Stimulated activated memory B cell treated with anti-CD40 and anti-IgM and Interleukin-4, amounts not matched to agents 10 μg/mL and 1 μg/mL and 100 μg/mL, for 72 hours (primary cell): ENCODE results near the gene SPO11.
"Not testable (repeated sequence)": the region's sequence is repeated elsewhere in the genome, so short reads cannot be mapped to it uniquely, and the experiment has no call there.

ENCODE experiments used
- ATAC-seq: fragments of 150-1000 bp; cut with Tn5 transposase; 2 replicates; pipeline ENCODE4 v1.10.0; 2021
- H3K27ac Mint-ChIP-seq: one replicate; pipeline ENCODE4 v1.8.0; 2022; ENCODE audit warnings: mild to moderate bottlenecking, mixed read lengths
- H3K27me3 Mint-ChIP-seq: one replicate; pipeline ENCODE4 v1.8.0; 2022; ENCODE audit warnings: mixed read lengths
- H3K36me3 Mint-ChIP-seq: one replicate; pipeline ENCODE4 v1.8.0; 2022; ENCODE audit warnings: mixed read lengths
- H3K4me1 Mint-ChIP-seq: one replicate; pipeline ENCODE4 v1.8.0; 2022; ENCODE audit warnings: mixed read lengths
- H3K4me3 Mint-ChIP-seq: one replicate; pipeline ENCODE4 v1.8.0; 2022; ENCODE audit warnings: mild to moderate bottlenecking, moderate library complexity, mixed read lengths
- H3K9me3 Mint-ChIP-seq: one replicate; pipeline ENCODE4 v1.8.0; 2022; ENCODE audit warnings: mixed read lengths

The SPO11 gene

GRCh38 chr20:57347393-57347792, 17.8 kb downstream of the SPO11 start:
- Mint-ChIP-seq H3K27me3 (peaks cover 8% of the 10 kb centered on the region), H3K4me1 (peaks cover 9% of the 10 kb centered on the region), H3K4me3 (no peak overlapping the region), H3K36me3 (no peaks in the 10 kb centered on the region), H3K27ac (no peak overlapping the region), H3K9me3 (no peaks in the 10 kb centered on the region)
- no peak for ATAC-seq

DNA sequence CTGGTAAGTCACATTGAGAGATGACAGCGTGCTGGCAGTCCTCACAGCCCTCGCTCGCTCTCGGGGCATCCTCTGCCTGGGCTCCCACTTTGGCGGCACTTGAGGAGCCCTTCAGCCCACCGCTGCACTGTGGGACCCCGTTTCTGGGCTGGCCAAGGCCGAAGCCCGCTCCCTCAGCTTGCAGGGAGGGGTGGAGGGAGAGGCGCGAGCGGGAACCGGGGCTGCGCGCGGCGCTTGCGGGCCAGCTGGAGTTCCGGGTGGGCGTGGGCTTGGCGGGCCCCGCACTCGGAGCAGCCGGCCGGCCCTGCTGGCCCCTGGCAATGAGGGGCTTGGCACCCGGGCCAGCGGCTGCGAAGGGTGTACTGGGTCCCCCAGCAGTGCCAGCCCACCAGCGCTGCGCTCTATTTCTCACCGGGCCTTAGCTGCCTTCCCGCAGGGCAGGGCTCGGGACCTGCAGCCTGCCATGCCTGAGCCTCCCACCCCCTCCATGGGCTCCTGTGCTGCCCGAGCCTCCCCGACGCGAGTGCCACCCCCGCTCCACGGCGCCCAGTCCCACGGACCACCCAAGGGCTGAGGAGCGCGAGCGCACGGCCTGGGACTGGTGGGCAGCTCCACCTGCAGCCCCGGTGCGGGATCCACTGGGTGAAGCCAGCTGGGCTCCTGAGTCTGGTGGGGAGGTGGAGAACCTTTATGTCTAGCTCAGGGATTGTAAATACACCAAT, 18.8 kb downstream of the SPO11 start:
- H3K4me1 Mint-ChIP-seq: peaks cover 19% of the 10 kb centered on the region
- H3K9me3 Mint-ChIP-seq, ATAC-seq, H3K27ac Mint-ChIP-seq, H3K27me3 Mint-ChIP-seq, H3K36me3 Mint-ChIP-seq, H3K4me3 Mint-ChIP-seq: not testable (repeated sequence)

GRCh38 chr20:57348922-57349574, 19.4 kb downstream of the SPO11 start:
- ATAC-seq, H3K36me3 Mint-ChIP-seq, H3K4me3 Mint-ChIP-seq, H3K27ac Mint-ChIP-seq, H3K9me3 Mint-ChIP-seq, H3K27me3 Mint-ChIP-seq: not testable (repeated sequence)
- H3K4me1 Mint-ChIP-seq: peaks cover 19% of the 10 kb centered on the region

DNA sequence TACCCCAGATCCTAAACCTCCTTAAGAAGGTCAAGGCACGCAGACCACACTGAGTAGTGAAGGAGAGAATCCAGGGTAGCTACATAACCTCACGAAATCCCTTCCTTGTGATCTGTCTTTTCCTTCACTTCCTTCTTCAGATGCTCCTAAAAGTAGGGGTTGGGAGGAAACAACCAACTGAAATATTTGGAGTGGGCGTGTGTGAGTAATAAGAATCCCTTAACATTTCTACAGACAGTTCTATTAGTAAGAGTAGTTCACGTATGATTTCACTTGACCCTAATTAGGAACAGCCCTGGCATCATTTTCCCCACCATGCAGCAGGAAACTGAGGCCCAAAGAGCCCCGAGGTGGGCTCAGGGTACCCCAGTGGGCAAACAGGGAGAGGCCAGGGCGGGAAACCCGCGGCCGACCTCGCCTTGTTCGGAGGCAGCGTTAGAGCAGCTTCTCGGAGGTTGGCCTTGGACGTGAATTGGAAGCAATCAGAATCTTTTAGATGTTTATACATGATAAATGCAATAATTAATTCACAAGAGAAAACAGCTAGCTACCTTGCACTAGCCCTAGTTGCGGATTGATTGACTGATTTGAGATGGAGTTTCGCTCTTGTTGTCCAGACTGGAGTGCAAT, 20.6 kb downstream of the SPO11 start:
- Mint-ChIP-seq H3K36me3 (peaks cover 7% of the 10 kb centered on the region), H3K4me1 (peaks cover 19% of the 10 kb centered on the region), H3K27me3 (peaks cover 8% of the 10 kb centered on the region), H3K9me3 (no peaks in the 10 kb centered on the region), H3K27ac (peak overlapping the region; percentile 86), H3K4me3 (peak overlapping the region; percentile 41)
- ATAC-seq: no peak

DNA sequence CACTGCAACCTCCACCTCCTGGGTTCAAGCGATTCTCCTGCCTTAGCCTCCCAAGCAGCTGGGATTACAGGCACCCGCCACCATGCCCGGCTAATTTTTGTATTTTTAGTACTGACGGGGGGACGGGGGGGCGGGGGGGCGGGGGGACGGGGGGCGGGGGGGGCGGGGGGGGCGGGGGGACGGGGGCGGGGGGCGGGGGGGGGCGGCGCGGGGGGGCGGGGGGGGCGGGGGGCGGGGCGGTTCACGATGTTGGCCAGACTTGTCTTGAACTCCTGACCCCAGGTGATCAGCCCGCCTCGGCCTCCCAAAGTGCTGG, 21.1 kb downstream of the SPO11 start:
- H3K36me3 Mint-ChIP-seq, ATAC-seq, H3K9me3 Mint-ChIP-seq, H3K27me3 Mint-ChIP-seq: not testable (repeated sequence)
- H3K27ac Mint-ChIP-seq: peak overlapping the region; percentile 86
- peak overlapping the region; percentile 83 for H3K4me3 Mint-ChIP-seq
- peaks cover 19% of the 10 kb centered on the region for H3K4me1 Mint-ChIP-seq

DNA sequence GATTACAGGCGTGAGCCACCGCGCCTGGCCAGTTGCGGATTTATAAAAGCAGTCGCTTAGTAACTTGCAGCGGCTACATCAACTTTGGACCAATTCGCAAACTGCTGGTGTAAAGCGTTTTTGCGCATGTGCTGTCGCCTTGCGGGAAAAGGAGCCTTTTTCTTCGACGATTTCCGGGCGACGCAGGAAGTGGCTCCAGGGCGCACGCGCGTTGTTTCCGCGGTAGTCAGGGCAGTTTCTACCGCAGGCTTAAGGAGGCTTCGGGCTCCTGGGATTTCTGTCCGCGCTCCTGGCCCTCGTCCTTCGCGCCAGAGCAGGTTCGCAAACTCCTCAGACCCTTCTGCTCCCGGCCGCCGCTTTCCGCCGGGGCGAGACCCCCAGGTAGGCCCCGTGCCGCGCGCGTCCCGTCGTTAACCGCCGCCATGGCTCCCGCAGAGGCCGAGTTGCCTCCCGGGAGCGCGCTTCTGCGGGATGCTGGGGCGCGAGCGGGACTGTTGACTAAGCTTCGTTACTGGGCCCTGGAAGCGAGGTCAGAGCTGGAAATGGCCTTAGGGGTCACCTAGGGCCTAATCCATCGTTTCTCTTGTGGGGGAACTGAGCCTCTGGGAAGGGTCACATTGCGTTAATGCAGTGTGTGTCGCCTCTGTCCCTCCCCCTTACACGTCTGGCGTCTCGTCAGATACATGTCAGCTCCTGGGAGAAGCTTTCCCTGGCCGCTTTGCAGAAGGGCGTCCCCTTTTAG, 21.6 kb downstream of the SPO11 start, which contains the start of gene RAE1:
TSS of gene RAE1 (plus strand) at position 214 of the 742 bp plus-strand sequence. CDS start 2,784 bp downstream, outside the sequence.
- peaks cover 7% of the 10 kb centered on the region for H3K36me3 Mint-ChIP-seq

GRCh38 chr20:57352305-57352704, 22.7 kb downstream of the SPO11 start:
- Mint-ChIP-seq H3K9me3 (no peaks in the 10 kb centered on the region), H3K4me1 (peaks cover 19% of the 10 kb centered on the region), H3K36me3 (peaks cover 7% of the 10 kb centered on the region), H3K27ac (no peak overlapping the region), H3K27me3 (peaks cover 8% of the 10 kb centered on the region), H3K4me3 (peak overlapping the region; percentile 83)
- no peak for ATAC-seq

More for the DNA sequence above, 21.6 kb downstream of the SPO11 start, which contains the start of gene RAE1:
- peaks cover 19% of the 10 kb centered on the region for H3K4me1 Mint-ChIP-seq
- H3K27me3 Mint-ChIP-seq: peaks cover 8% of the 10 kb centered on the region
- H3K9me3 Mint-ChIP-seq: no peaks in the 10 kb centered on the region
- ATAC-seq: peak; percentile 87
- H3K4me3 Mint-ChIP-seq: peak within 1 kb of the TSS; percentile 83
- peak within 1 kb of the TSS; percentile 86 for H3K27ac Mint-ChIP-seq

DNA sequence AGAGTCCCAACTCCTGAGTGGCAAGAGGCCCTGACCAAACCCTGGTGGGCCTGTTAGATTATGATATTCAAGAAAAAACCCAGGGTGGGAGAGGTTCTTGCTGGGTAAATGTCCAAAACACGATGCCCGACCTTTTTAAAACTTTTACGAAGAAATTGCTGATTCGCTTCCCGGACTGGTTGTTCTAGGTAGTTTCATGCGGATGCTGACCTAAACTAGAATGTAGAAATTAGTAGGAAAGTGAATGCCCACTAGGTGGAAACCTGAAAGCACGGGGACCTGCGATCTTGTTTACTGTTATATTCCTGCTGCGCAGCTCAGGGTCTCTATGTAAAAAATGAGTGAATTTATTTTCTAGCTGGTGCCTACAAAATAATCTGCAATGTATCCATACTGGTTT, 23.7 kb downstream of the SPO11 start:
- Mint-ChIP-seq H3K36me3 (peaks cover 7% of the 10 kb centered on the region), H3K4me3 (no peak overlapping the region), H3K27me3 (no peaks in the 10 kb centered on the region), H3K4me1 (peaks cover 19% of the 10 kb centered on the region), H3K9me3 (no peaks in the 10 kb centered on the region), H3K27ac (no peak overlapping the region)
- ATAC-seq: no peak

GRCh38 chr20:57361517-57361916, 31.9 kb downstream of the SPO11 start:
- ATAC-seq: no peak
- no peaks in the 10 kb centered on the region for H3K27me3 Mint-ChIP-seq
- no peaks in the 10 kb centered on the region for H3K9me3 Mint-ChIP-seq
- H3K27ac Mint-ChIP-seq: no peak overlapping the region
- H3K4me3 Mint-ChIP-seq: no peak overlapping the region
- peaks cover 29% of the 10 kb centered on the region for H3K36me3 Mint-ChIP-seq
- H3K4me1 Mint-ChIP-seq: no peaks in the 10 kb centered on the region

- no peak overlapping the region for H3K27ac Mint-ChIP-seq
- no peaks in the 10 kb centered on the region for H3K9me3 Mint-ChIP-seq
- no peak overlapping the region for H3K4me3 Mint-ChIP-seq
- no peak for ATAC-seq
- H3K4me1 Mint-ChIP-seq: no peaks in the 10 kb centered on the region
- peaks cover 50% of the 10 kb centered on the region for H3K36me3 Mint-ChIP-seq
- H3K27me3 Mint-ChIP-seq: no peaks in the 10 kb centered on the region
These were observed 34.8 kb downstream of the SPO11 start for GRCh38 chr20:57364451-57364850.

DNA sequence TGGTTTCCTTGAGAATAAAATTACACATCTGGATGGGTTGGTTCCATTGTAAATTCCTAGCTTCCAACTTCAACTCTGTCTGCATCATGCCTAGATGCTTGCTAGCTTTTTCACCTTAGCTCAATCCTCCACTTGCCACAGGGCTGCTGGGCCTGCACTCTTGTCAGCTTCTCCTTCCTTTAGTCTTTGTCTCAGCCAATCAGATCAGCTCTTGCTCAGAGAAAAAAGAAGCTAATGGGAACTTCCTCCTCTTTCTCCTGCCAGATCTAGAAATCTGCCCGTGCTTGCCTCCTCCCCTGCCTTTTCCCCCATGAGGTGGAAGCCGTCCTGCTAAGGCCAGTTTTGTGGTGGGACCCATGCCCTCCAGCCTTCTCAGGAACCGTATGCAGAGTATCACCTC, 40.0 kb downstream of the SPO11 start:
- no peak for ATAC-seq
- H3K9me3 Mint-ChIP-seq: no peaks in the 10 kb centered on the region
- H3K4me3 Mint-ChIP-seq: no peak overlapping the region
- peaks cover 77% of the 10 kb centered on the region for H3K36me3 Mint-ChIP-seq
- H3K27me3 Mint-ChIP-seq: no peaks in the 10 kb centered on the region
- no peaks in the 10 kb centered on the region for H3K4me1 Mint-ChIP-seq
- no peak overlapping the region for H3K27ac Mint-ChIP-seq

- H3K27ac Mint-ChIP-seq: no peak overlapping the region
- no peaks in the 10 kb centered on the region for H3K9me3 Mint-ChIP-seq
- no peak for ATAC-seq
- H3K36me3 Mint-ChIP-seq: peaks cover 82% of the 10 kb centered on the region
- no peaks in the 10 kb centered on the region for H3K27me3 Mint-ChIP-seq
- H3K4me3 Mint-ChIP-seq: no peak overlapping the region
- no peaks in the 10 kb centered on the region for H3K4me1 Mint-ChIP-seq
These were observed 40.7 kb downstream of the SPO11 start for GRCh38 chr20:57370316-57370715.

- Mint-ChIP-seq H3K9me3 (no peaks in the 10 kb centered on the region), H3K36me3 (peaks cover 83% of the 10 kb centered on the region), H3K4me1 (no peaks in the 10 kb centered on the region), H3K27ac (no peak overlapping the region), H3K4me3 (no peak overlapping the region), H3K27me3 (no peaks in the 10 kb centered on the region)
- ATAC-seq: no peak
These were observed 41.8 kb downstream of the SPO11 start for GRCh38 chr20:57371363-57371762.

GRCh38 chr20:57372157-57372556, 42.6 kb downstream of the SPO11 start:
- no peaks in the 10 kb centered on the region for H3K9me3 Mint-ChIP-seq
- peaks cover 78% of the 10 kb centered on the region for H3K36me3 Mint-ChIP-seq
- no peak for ATAC-seq
- H3K4me1 Mint-ChIP-seq: no peaks in the 10 kb centered on the region
- H3K4me3 Mint-ChIP-seq: no peak overlapping the region
- no peak overlapping the region for H3K27ac Mint-ChIP-seq
- H3K27me3 Mint-ChIP-seq: no peaks in the 10 kb centered on the region

GRCh38 chr20:57372581-57373350, 43.2 kb downstream of the SPO11 start:
- Mint-ChIP-seq H3K27me3 (no peaks in the 10 kb centered on the region), H3K4me3 (no peak overlapping the region), H3K9me3 (no peaks in the 10 kb centered on the region), H3K27ac (no peak overlapping the region), H3K4me1 (no peaks in the 10 kb centered on the region), H3K36me3 (peaks cover 81% of the 10 kb centered on the region)
- ATAC-seq: no peak
